Memory B cell (primary cell): ENCODE data around the gene DNM1.
"Not testable (repeated sequence)": the region's sequence is repeated elsewhere in the genome, so short reads cannot be mapped to it uniquely, and the experiment has no call there.

ENCODE experiments used
- ATAC-seq: fragments of 150-1000 bp; cut with Tn5 transposase; 2 replicates; pipeline ENCODE4 v1.10.0; 2021; ENCODE audit warnings: low read depth, mild to moderate bottlenecking, moderate library complexity
- DNase-seq, 2 donors: peaks; one replicate each; pipeline ENCODE4 v3.0.0; 2022; ENCODE audit warnings: low spot score in 2 of 2
- H3K27ac Mint-ChIP-seq: one replicate; pipeline ENCODE4 v1.8.0; 2022; ENCODE audit warnings: mild to moderate bottlenecking, moderate library complexity, mixed read lengths
- H3K27me3 Mint-ChIP-seq: one replicate; pipeline ENCODE4 v1.8.0; 2022; ENCODE audit warnings: mixed read lengths
- H3K36me3 Mint-ChIP-seq: one replicate; pipeline ENCODE4 v1.8.0; 2022; ENCODE audit warnings: mild to moderate bottlenecking, mixed read lengths
- H3K4me1 Mint-ChIP-seq: one replicate; pipeline ENCODE4 v1.8.0; 2022; ENCODE audit warnings: mixed read lengths
- H3K4me3 Mint-ChIP-seq: one replicate; pipeline ENCODE4 v1.8.0; 2022; ENCODE audit warnings: mild to moderate bottlenecking, moderate library complexity, mixed read lengths
- H3K9me3 Mint-ChIP-seq: one replicate; pipeline ENCODE4 v1.8.0; 2022; ENCODE audit warnings: mixed read lengths

The DNM1 gene

DNA sequence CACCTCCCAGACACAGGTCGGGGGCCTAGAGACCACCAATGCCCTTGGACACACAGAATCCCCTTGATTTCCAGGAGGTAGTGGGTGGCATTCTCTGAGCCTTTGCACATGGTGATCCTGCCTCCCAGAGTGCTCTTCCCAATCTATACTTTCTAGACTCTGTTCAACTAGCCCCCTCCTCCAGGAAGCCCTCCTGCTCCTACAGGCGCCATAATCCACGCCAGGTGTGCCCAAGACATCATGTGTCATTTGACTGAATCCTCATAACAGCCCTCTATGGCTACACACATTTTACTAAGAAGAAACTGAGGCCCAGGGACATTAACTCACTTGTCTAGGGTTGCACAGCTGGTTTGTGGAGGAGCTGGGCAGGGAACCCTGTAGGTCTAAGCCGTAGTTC is 36.0 kb upstream of the DNM1 start:
- Mint-ChIP-seq H3K4me1 (no peaks in the 10 kb centered on the region), H3K27me3 (no peaks in the 10 kb centered on the region), H3K4me3 (no peak overlapping the region), H3K36me3 (peaks cover 19% of the 10 kb centered on the region), H3K27ac (no peak overlapping the region), H3K9me3 (no peaks in the 10 kb centered on the region)
- DNase-seq (no peak), ATAC-seq (no peak)

DNA sequence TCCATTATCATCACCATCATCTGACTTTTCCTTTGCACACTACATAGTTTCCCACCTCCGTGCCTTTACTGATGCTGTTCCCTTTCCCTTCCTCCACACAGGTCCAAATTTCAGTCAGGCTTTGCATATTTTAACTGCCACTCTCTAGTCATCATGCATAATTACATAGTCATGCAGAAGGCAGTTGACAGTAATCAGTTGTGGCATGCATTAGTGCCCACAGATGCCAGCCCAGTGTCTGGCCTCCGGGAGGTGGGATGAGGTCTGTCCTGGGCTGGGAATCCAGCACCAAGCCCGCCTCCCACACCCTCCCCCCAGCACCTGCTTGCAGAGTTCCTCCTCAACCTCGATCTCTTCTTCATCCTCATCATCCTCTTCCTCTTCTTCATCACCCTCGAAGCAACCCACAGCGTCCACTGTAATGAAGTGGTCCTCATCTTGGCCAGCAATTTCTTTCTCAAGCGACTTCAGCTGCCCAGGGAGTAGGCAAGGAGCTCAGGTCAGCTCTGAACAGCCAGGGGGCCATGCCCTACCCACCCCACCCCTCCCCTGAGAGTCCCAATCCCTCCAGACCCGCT is 34.4 kb upstream of the DNM1 start:
- Mint-ChIP-seq H3K27ac (no peak overlapping the region), H3K4me3 (no peak overlapping the region), H3K4me1 (no peaks in the 10 kb centered on the region), H3K36me3 (peaks cover 19% of the 10 kb centered on the region), H3K27me3 (no peaks in the 10 kb centered on the region), H3K9me3 (no peaks in the 10 kb centered on the region)
- DNase-seq (no peak), ATAC-seq (no peak)

GRCh38 chr9:128169492-128169891 is 33.7 kb upstream of the DNM1 start:
- no peak overlapping the region for H3K27ac Mint-ChIP-seq
- H3K36me3 Mint-ChIP-seq = peaks cover 19% of the 10 kb centered on the region
- H3K4me1 Mint-ChIP-seq = no peaks in the 10 kb centered on the region
- no peak overlapping the region for H3K4me3 Mint-ChIP-seq
- DNase-seq (no peak), ATAC-seq (no peak)
- no peaks in the 10 kb centered on the region for H3K9me3 Mint-ChIP-seq
- no peaks in the 10 kb centered on the region for H3K27me3 Mint-ChIP-seq

DNA sequence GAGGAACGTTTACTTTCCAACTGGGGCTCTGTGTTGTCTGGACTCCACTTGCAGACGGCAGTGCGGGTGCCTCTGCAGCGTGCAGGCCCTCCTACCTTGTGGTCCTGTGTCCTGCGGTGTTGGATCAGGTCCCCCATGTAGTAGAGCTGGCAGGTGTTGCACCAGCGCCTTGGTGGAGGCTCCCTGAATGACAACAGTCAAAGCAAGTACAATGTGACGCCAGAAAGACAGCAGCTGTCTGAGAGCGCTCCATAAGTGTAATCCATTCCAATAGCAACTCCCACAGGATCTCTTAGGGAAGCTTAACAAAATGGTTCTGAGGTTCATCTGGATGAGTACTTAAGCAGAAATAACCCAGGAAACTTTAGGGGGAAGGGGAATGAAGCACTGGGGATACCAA is 33.3 kb upstream of the DNM1 start:
- no peak for ATAC-seq
- Mint-ChIP-seq H3K27ac (peak overlapping the region; percentile 24), H3K36me3 (peaks cover 19% of the 10 kb centered on the region), H3K4me1 (no peaks in the 10 kb centered on the region), H3K9me3 (no peaks in the 10 kb centered on the region), H3K27me3 (no peaks in the 10 kb centered on the region), H3K4me3 (no peak overlapping the region)
- DNase-seq = no peak

DNA sequence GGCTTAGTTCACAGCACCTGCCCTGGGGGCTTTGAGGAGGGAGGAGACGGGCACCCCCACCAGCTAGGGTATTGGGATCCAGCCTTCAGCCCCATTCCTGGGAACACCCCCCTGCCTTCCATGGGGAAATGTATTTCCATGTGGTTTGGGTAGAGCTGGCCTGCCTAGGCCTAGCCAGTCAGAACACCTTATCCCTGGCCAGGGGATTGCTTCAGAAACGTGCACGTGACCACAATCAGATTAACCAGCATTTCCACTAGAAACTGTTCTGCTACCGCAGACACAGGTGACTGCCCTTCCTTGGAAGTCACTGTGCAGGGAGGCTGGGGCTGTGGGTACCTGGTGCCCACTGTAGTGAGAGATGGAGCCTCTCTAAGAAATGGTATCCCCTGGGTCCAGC is 29.1 kb upstream of the DNM1 start:
- DNase-seq (no peak), ATAC-seq (no peak)
- Mint-ChIP-seq H3K9me3 (no peaks in the 10 kb centered on the region), H3K27me3 (no peaks in the 10 kb centered on the region), H3K27ac (no peak overlapping the region), H3K4me3 (no peak overlapping the region), H3K36me3 (peaks cover 10% of the 10 kb centered on the region), H3K4me1 (no peaks in the 10 kb centered on the region)

DNA sequence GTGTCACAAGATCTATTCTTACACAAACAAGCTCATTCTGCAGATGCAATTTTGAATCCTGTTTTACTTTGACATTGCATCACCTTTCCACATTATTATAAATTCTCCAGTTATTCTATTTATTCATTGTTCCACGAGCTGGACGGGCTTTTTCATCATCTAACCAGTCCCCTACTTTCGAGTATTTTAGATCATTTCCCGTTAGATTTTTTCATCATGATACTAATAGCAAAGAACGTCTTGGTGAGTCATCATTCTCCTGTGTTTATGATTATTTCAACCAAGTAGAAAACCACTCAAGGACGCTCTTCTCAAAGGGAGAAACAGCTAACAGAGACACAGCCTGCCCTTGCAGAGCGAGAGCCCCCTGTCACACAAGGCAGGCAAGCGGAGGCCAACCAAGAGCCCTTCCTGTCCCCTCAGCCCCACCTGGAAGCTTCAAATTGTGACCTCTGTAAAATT is 28.0 kb upstream of the DNM1 start:
- no peak for ATAC-seq
- no peaks in the 10 kb centered on the region for H3K4me1 Mint-ChIP-seq
- no peak for DNase-seq
- no peaks in the 10 kb centered on the region for H3K9me3 Mint-ChIP-seq
- no peak overlapping the region for H3K27ac Mint-ChIP-seq
- no peak overlapping the region for H3K4me3 Mint-ChIP-seq
- peaks cover 9% of the 10 kb centered on the region for H3K36me3 Mint-ChIP-seq
- H3K27me3 Mint-ChIP-seq = no peaks in the 10 kb centered on the region

- Mint-ChIP-seq H3K27me3 (no peaks in the 10 kb centered on the region), H3K4me1 (no peaks in the 10 kb centered on the region), H3K36me3 (peaks cover 14% of the 10 kb centered on the region), H3K9me3 (no peaks in the 10 kb centered on the region), H3K4me3 (no peak overlapping the region), H3K27ac (no peak overlapping the region)
- ATAC-seq (no peak), DNase-seq (no peak)
Observed at GRCh38 chr9:128175726-128176125, 27.5 kb upstream of the DNM1 start.

DNA sequence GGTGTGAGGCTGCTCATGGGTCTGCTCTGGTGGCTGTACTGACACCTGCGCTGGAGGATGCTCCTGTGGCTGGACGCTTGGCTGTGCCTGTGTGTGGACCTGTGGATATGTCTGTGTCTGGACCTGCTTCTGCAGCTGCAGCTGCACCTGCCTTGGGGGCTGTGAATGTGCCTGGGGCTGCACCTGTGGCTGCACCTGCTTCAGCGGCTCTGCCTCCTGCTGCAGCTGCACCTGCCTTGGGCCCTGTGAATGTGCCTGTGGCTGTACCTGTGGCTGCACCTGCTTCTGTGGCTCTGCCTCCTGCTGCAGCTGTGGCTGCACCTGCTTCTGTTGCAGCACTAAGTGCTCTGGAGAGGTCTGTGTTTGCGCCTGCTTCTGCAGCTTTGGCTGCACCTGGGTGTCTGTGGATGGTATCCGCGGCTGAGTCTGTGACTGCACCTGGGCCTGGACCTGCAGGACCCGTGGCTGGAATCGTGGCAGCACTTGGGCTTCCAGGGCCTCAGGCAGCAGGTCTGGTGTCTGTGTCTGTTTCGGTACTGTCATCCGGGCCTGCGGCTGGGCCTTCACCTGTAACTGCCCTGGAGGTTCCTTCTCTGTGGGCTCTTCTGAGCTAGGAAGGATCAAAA is 24.3 kb upstream of the DNM1 start:
- H3K27me3 Mint-ChIP-seq = no peaks in the 10 kb centered on the region
- ATAC-seq (no peak), DNase-seq (no peak)
- H3K4me1 Mint-ChIP-seq = no peaks in the 10 kb centered on the region
- H3K36me3 Mint-ChIP-seq = peaks cover 23% of the 10 kb centered on the region
- H3K4me3 Mint-ChIP-seq = no peak overlapping the region
- no peak overlapping the region for H3K27ac Mint-ChIP-seq
- no peaks in the 10 kb centered on the region for H3K9me3 Mint-ChIP-seq

- Mint-ChIP-seq H3K36me3 (peaks cover 23% of the 10 kb centered on the region), H3K27me3 (no peaks in the 10 kb centered on the region), H3K27ac (no peak overlapping the region), H3K9me3 (no peaks in the 10 kb centered on the region), H3K4me3 (no peak overlapping the region), H3K4me1 (no peaks in the 10 kb centered on the region)
- DNase-seq = no peak
- ATAC-seq = no peak
Observed at GRCh38 chr9:128180001-128180400, 23.2 kb upstream of the DNM1 start.

DNA sequence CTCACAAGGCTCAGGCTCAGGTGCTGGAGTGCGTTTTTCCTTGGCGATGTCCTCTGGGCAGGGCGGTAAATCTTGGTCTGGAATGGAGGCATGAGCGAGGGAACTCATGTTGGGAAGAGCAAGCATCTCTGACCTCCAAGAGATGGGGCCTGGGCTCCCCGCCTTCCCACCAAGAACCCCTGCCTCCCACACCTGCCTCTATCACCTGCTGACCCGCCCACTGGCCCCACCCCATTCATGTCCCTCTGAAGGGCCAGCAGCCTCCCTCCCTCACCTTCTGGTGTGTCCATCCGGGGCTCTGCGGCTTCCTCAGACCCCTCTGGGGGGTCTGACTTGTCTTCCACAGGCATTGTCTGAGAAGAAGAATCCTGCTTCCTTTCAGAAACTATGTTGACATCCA is 22.7 kb upstream of the DNM1 start:
- no peak for DNase-seq

DNA sequence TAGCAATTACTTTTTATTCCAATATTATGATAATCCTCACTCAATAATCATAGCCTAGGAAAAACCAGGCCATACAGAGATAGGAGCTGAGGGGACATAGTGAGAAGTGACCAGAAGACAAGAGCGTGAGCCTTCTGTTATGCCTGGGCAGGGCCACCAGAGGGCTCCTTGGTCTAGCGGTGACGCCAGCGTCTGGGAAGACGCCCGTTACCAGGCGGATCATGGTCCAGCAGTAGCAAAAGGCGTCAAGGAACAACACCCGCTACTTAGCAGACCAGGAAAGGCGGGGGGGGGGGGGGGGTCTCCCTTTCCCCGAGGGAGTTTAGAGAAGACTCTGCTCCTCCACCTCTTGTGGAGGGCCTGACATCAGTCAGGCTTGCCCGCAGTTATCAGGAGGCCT is 21.7 kb upstream of the DNM1 start:
- not testable (repeated sequence) for H3K27me3 Mint-ChIP-seq, DNase-seq, H3K27ac Mint-ChIP-seq, H3K4me1 Mint-ChIP-seq, H3K9me3 Mint-ChIP-seq, H3K4me3 Mint-ChIP-seq, ATAC-seq
- H3K36me3 Mint-ChIP-seq = peaks cover 27% of the 10 kb centered on the region

More for the DNA sequence above, 22.7 kb upstream of the DNM1 start:
- Mint-ChIP-seq H3K9me3 (no peaks in the 10 kb centered on the region), H3K4me3 (no peak overlapping the region), H3K4me1 (no peaks in the 10 kb centered on the region), H3K27me3 (no peaks in the 10 kb centered on the region), H3K27ac (no peak overlapping the region), H3K36me3 (peaks cover 23% of the 10 kb centered on the region)
- ATAC-seq = no peak

- peaks cover 29% of the 10 kb centered on the region for H3K36me3 Mint-ChIP-seq
- H3K4me3 Mint-ChIP-seq = no peak overlapping the region
- no peaks in the 10 kb centered on the region for H3K9me3 Mint-ChIP-seq
- DNase-seq (no peak), ATAC-seq (no peak)
- H3K4me1 Mint-ChIP-seq = peaks cover 7% of the 10 kb centered on the region
- H3K27me3 Mint-ChIP-seq = no peaks in the 10 kb centered on the region
- no peak overlapping the region for H3K27ac Mint-ChIP-seq
Observed at GRCh38 chr9:128182893-128183588, 20.1 kb upstream of the DNM1 start.

- no peaks in the 10 kb centered on the region for H3K27me3 Mint-ChIP-seq
- no peaks in the 10 kb centered on the region for H3K9me3 Mint-ChIP-seq
- ATAC-seq (no peak), DNase-seq (no peak)
- H3K4me1 Mint-ChIP-seq = peaks cover 17% of the 10 kb centered on the region
- H3K36me3 Mint-ChIP-seq = peaks cover 21% of the 10 kb centered on the region
- no peak overlapping the region for H3K27ac Mint-ChIP-seq
- H3K4me3 Mint-ChIP-seq = no peak overlapping the region
Observed at GRCh38 chr9:128185979-128186965, 16.9 kb upstream of the DNM1 start.

GRCh38 chr9:128187361-128187760 is 15.8 kb upstream of the DNM1 start:
- peaks cover 19% of the 10 kb centered on the region for H3K36me3 Mint-ChIP-seq
- no peaks in the 10 kb centered on the region for H3K9me3 Mint-ChIP-seq
- no peak for DNase-seq
- H3K4me3 Mint-ChIP-seq = no peak overlapping the region
- no peaks in the 10 kb centered on the region for H3K27me3 Mint-ChIP-seq
- H3K4me1 Mint-ChIP-seq = peaks cover 17% of the 10 kb centered on the region
- ATAC-seq = no peak
- no peak overlapping the region for H3K27ac Mint-ChIP-seq
